ENCODE data around the gene EPB41L4A.

The EPB41L4A gene

DNA sequence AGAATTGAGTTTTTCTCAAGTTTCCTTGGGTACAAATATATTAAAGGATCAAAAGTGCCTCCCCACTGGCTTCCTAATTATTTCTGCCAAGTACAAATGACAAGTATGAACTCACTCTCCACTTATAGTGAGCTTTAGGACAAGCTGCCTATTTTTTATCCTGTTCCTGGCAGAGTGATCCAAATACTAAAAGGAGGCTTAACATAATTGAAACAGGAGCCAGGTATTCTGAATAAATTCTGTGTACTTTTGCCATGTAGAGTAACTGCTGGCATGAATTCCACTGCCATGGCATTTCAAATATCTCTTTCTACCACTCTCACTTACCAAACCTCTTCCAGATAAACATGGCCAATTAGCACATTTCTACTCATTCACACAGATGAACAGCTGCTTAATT is 171.1 kb downstream of the EPB41L4A start:
- Histone ChIP-seq H3K27ac (ENCODE audit: insufficient read depth, low read depth, low read length, poor library complexity, severe bottlenecking) (no peak overlapping the region), H3K36me3 (ENCODE audit: control insufficient read depth, insufficient read depth, low read length) (no peaks in the 10 kb centered on the region), H3K27me3 (ENCODE audit: control insufficient read depth, insufficient read depth, low read length, poor library complexity, severe bottlenecking) (no peaks in the 10 kb centered on the region), H3K4me3 (ENCODE audit: insufficient read depth, low read depth, low read length) (no peak overlapping the region), H3K9me3 (ENCODE audit: control insufficient read depth, low read length) (no peaks in the 10 kb centered on the region), H3K4me1 (ENCODE audit: control insufficient read depth, insufficient read depth, low read length) (peaks cover 10% of the 10 kb centered on the region)

DNA sequence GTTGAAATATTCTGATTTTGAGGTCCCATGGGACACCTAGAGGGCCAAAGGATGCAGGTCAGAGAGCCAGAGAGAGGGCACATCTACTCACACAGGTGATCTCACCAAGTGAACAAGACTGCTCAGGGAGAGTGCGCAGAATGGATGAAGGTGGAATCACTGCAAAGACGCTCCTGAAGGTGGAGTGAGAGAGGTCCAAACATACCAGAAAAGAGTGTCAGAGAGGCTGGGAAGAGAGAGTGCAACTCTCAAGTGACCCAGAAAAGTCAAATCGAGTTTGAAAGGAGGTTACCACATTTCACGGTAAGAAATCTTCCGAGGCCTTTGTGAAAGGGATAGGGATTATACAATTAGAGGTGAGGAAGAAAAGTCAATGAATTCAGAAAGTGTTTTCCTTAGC is 173.4 kb downstream of the EPB41L4A start:
- Histone ChIP-seq H3K27ac (ENCODE audit: insufficient read depth, low read depth, low read length, poor library complexity, severe bottlenecking) (peak overlapping the region; percentile 17), H3K4me3 (ENCODE audit: insufficient read depth, low read depth, low read length) (no peak overlapping the region), H3K4me1 (ENCODE audit: control insufficient read depth, insufficient read depth, low read length) (peaks cover 10% of the 10 kb centered on the region), H3K27me3 (ENCODE audit: control insufficient read depth, insufficient read depth, low read length, poor library complexity, severe bottlenecking) (no peaks in the 10 kb centered on the region), H3K36me3 (ENCODE audit: control insufficient read depth, insufficient read depth, low read length) (no peaks in the 10 kb centered on the region), H3K9me3 (ENCODE audit: control insufficient read depth, low read length) (no peaks in the 10 kb centered on the region)
- 51 to 55% methylated on average over 5 of the region's 5 CpGs for WGBS, 2 experiments

- no peak overlapping the region for H3K27ac ChIP-seq (ENCODE audit: insufficient read depth, low read depth, low read length, poor library complexity, severe bottlenecking)
- no peaks in the 10 kb centered on the region for H3K9me3 ChIP-seq (ENCODE audit: control insufficient read depth, low read length)
- H3K4me1 ChIP-seq (ENCODE audit: control insufficient read depth, insufficient read depth, low read length) = peaks cover 22% of the 10 kb centered on the region
- no peak overlapping the region for H3K4me3 ChIP-seq (ENCODE audit: insufficient read depth, low read depth, low read length)
- H3K36me3 ChIP-seq (ENCODE audit: control insufficient read depth, insufficient read depth, low read length) = no peaks in the 10 kb centered on the region
- H3K27me3 ChIP-seq (ENCODE audit: control insufficient read depth, insufficient read depth, low read length, poor library complexity, severe bottlenecking) = no peaks in the 10 kb centered on the region
- 63 to 64% methylated on average over 3 of the region's 3 CpGs for WGBS, 2 experiments
These were observed 179.1 kb downstream of the EPB41L4A start for GRCh38 chr5:112239996-112240395.

DNA sequence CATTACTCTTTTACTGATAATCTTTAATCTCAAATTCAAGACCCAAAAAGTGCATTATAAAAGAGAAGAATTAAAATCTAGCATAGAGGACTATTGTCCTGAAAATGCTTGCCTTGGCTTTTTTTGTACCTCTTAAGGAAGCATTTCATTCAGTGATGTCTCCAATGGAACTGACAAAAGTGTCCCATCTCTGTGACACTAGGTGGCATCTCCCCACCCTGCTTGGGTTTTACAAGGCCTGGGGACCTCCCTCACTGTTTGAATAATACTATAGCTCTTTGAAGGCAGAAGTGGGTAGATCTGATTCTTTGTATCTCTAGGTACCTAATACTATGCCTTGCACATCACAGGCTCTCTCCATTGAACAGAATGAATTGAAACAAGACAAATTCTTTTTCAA is 180.6 kb downstream of the EPB41L4A start:
- H3K36me3 ChIP-seq (ENCODE audit: control insufficient read depth, insufficient read depth, low read length) = no peaks in the 10 kb centered on the region
- no peaks in the 10 kb centered on the region for H3K27me3 ChIP-seq (ENCODE audit: control insufficient read depth, insufficient read depth, low read length, poor library complexity, severe bottlenecking)
- no peak overlapping the region for H3K27ac ChIP-seq (ENCODE audit: insufficient read depth, low read depth, low read length, poor library complexity, severe bottlenecking)
- no peaks in the 10 kb centered on the region for H3K9me3 ChIP-seq (ENCODE audit: control insufficient read depth, low read length)
- peaks cover 22% of the 10 kb centered on the region for H3K4me1 ChIP-seq (ENCODE audit: control insufficient read depth, insufficient read depth, low read length)
- no peak overlapping the region for H3K4me3 ChIP-seq (ENCODE audit: insufficient read depth, low read depth, low read length)

GRCh38 chr5:112237456-112237855 is 181.6 kb downstream of the EPB41L4A start:
- no peaks in the 10 kb centered on the region for H3K36me3 ChIP-seq (ENCODE audit: control insufficient read depth, insufficient read depth, low read length)
- H3K9me3 ChIP-seq (ENCODE audit: control insufficient read depth, low read length) = no peaks in the 10 kb centered on the region
- no peak overlapping the region for H3K4me3 ChIP-seq (ENCODE audit: insufficient read depth, low read depth, low read length)
- peaks cover 22% of the 10 kb centered on the region for H3K4me1 ChIP-seq (ENCODE audit: control insufficient read depth, insufficient read depth, low read length)
- WGBS, 2 experiments = 63% methylated on average over 1 to 2 of the region's 2 CpGs
- no peak overlapping the region for H3K27ac ChIP-seq (ENCODE audit: insufficient read depth, low read depth, low read length, poor library complexity, severe bottlenecking)
- H3K27me3 ChIP-seq (ENCODE audit: control insufficient read depth, insufficient read depth, low read length, poor library complexity, severe bottlenecking) = no peaks in the 10 kb centered on the region

GRCh38 chr5:112234000-112234399 is 185.1 kb downstream of the EPB41L4A start:
- H3K4me3 ChIP-seq (ENCODE audit: insufficient read depth, low read depth, low read length) = no peak overlapping the region
- no peaks in the 10 kb centered on the region for H3K36me3 ChIP-seq (ENCODE audit: control insufficient read depth, insufficient read depth, low read length)
- no peaks in the 10 kb centered on the region for H3K27me3 ChIP-seq (ENCODE audit: control insufficient read depth, insufficient read depth, low read length, poor library complexity, severe bottlenecking)
- H3K27ac ChIP-seq (ENCODE audit: insufficient read depth, low read depth, low read length, poor library complexity, severe bottlenecking) = no peak overlapping the region
- 83 to 94% methylated on average over 1 of the region's 1 CpG for WGBS, 2 experiments
- H3K9me3 ChIP-seq (ENCODE audit: control insufficient read depth, low read length) = no peaks in the 10 kb centered on the region
- H3K4me1 ChIP-seq (ENCODE audit: control insufficient read depth, insufficient read depth, low read length) = peaks cover 18% of the 10 kb centered on the region

GRCh38 chr5:112232667-112233066 is 186.4 kb downstream of the EPB41L4A start:
- Histone ChIP-seq H3K27ac (ENCODE audit: insufficient read depth, low read depth, low read length, poor library complexity, severe bottlenecking) (no peak overlapping the region), H3K4me1 (ENCODE audit: control insufficient read depth, insufficient read depth, low read length) (peaks cover 10% of the 10 kb centered on the region), H3K36me3 (ENCODE audit: control insufficient read depth, insufficient read depth, low read length) (no peaks in the 10 kb centered on the region), H3K4me3 (ENCODE audit: insufficient read depth, low read depth, low read length) (no peak overlapping the region), H3K9me3 (ENCODE audit: control insufficient read depth, low read length) (no peaks in the 10 kb centered on the region), H3K27me3 (ENCODE audit: control insufficient read depth, insufficient read depth, low read length, poor library complexity, severe bottlenecking) (no peaks in the 10 kb centered on the region)
- WGBS, 2 experiments = 100% methylated on average over 1 of the region's 1 CpG

GRCh38 chr5:112230606-112231005 is 188.5 kb downstream of the EPB41L4A start:
- Histone ChIP-seq H3K4me3 (ENCODE audit: insufficient read depth, low read depth, low read length) (no peak overlapping the region), H3K36me3 (ENCODE audit: control insufficient read depth, insufficient read depth, low read length) (no peaks in the 10 kb centered on the region), H3K27me3 (ENCODE audit: control insufficient read depth, insufficient read depth, low read length, poor library complexity, severe bottlenecking) (no peaks in the 10 kb centered on the region), H3K27ac (ENCODE audit: insufficient read depth, low read depth, low read length, poor library complexity, severe bottlenecking) (no peak overlapping the region), H3K4me1 (ENCODE audit: control insufficient read depth, insufficient read depth, low read length) (peaks cover 10% of the 10 kb centered on the region), H3K9me3 (ENCODE audit: control insufficient read depth, low read length) (no peaks in the 10 kb centered on the region)
- WGBS, 2 experiments = 75 to 79% methylated on average over 4 of the region's 4 CpGs

- H3K27me3 ChIP-seq (ENCODE audit: control insufficient read depth, insufficient read depth, low read length, poor library complexity, severe bottlenecking) = no peaks in the 10 kb centered on the region
- peaks cover 10% of the 10 kb centered on the region for H3K4me1 ChIP-seq (ENCODE audit: control insufficient read depth, insufficient read depth, low read length)
- H3K36me3 ChIP-seq (ENCODE audit: control insufficient read depth, insufficient read depth, low read length) = no peaks in the 10 kb centered on the region
- H3K4me3 ChIP-seq (ENCODE audit: insufficient read depth, low read depth, low read length) = no peak overlapping the region
- no peaks in the 10 kb centered on the region for H3K9me3 ChIP-seq (ENCODE audit: control insufficient read depth, low read length)
- 42 to 75% methylated on average over 2 of the region's 2 CpGs for WGBS, 2 experiments
- H3K27ac ChIP-seq (ENCODE audit: insufficient read depth, low read depth, low read length, poor library complexity, severe bottlenecking) = no peak overlapping the region
These were observed 190.4 kb downstream of the EPB41L4A start for GRCh38 chr5:112228667-112229066.

DNA sequence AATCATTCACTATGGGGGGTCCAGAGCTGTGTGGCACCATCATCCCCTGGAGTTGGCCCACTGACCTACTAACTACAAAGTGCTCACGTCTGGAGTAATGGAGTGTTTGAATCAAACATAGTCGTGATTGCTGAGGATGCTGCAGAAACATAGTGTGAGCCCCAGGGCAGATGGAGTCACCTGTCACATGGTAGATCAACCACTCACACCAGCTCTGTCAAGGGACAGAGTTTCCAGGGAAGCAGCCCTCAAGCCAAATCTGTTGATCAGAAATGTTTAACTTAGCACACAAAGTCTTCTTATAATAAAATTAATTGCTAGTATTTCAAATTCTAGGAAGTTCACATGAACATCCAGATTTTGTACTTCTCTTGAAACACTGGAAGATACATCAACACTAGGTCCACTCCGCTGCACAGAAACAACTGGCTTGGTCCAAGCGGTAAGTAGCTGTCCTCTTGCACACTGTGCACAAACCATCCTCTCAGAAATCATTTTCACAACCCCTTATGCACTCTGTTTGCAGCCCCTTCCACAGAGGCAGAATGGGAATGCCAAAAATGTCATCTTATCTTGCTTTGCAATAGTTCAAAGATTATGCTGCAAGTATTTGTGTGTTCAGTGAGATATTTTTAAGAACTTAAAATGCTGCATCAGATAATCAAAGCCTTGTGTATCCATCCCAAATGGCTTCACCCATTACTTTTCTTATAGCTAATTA is 191.0 kb downstream of the EPB41L4A start:
- no peaks in the 10 kb centered on the region for H3K9me3 ChIP-seq (ENCODE audit: control insufficient read depth, low read length)
- no peak overlapping the region for H3K4me3 ChIP-seq (ENCODE audit: insufficient read depth, low read depth, low read length)
- peaks cover 10% of the 10 kb centered on the region for H3K4me1 ChIP-seq (ENCODE audit: control insufficient read depth, insufficient read depth, low read length)
- H3K36me3 ChIP-seq (ENCODE audit: control insufficient read depth, insufficient read depth, low read length) = no peaks in the 10 kb centered on the region
- 94 to 95% methylated on average over 4 of the region's 4 CpGs for WGBS, 2 experiments
- H3K27me3 ChIP-seq (ENCODE audit: control insufficient read depth, insufficient read depth, low read length, poor library complexity, severe bottlenecking) = no peaks in the 10 kb centered on the region
- no peak overlapping the region for H3K27ac ChIP-seq (ENCODE audit: insufficient read depth, low read depth, low read length, poor library complexity, severe bottlenecking)

- Histone ChIP-seq H3K27ac (ENCODE audit: insufficient read depth, low read depth, low read length, poor library complexity, severe bottlenecking) (no peak overlapping the region), H3K4me3 (ENCODE audit: insufficient read depth, low read depth, low read length) (no peak overlapping the region), H3K27me3 (ENCODE audit: control insufficient read depth, insufficient read depth, low read length, poor library complexity, severe bottlenecking) (no peaks in the 10 kb centered on the region), H3K9me3 (ENCODE audit: control insufficient read depth, low read length) (no peaks in the 10 kb centered on the region), H3K4me1 (ENCODE audit: control insufficient read depth, insufficient read depth, low read length) (peaks cover 10% of the 10 kb centered on the region), H3K36me3 (ENCODE audit: control insufficient read depth, insufficient read depth, low read length) (no peaks in the 10 kb centered on the region)
- WGBS, 2 experiments = 73 to 75% methylated on average over 3 of the region's 3 CpGs
These were observed 192.9 kb downstream of the EPB41L4A start for GRCh38 chr5:112226215-112226614.

Measured in ectodermal cell (in vitro differentiated cells).